DMS153 treated with DMSO at 0.1 percent for 48 hours (cell line): ENCODE results near the gene BDH1.
"Not testable (repeated sequence)": the region's sequence is repeated elsewhere in the genome, so short reads cannot be mapped to it uniquely, and the experiment has no call there.

Experiments used
- DNase-seq: peaks from one replicate; lab custom pipeline; 2025; ENCODE audit not compliant: unreplicated experiment; lab: John Stamatoyannopoulos, UW

BDH1 gene

DNA sequence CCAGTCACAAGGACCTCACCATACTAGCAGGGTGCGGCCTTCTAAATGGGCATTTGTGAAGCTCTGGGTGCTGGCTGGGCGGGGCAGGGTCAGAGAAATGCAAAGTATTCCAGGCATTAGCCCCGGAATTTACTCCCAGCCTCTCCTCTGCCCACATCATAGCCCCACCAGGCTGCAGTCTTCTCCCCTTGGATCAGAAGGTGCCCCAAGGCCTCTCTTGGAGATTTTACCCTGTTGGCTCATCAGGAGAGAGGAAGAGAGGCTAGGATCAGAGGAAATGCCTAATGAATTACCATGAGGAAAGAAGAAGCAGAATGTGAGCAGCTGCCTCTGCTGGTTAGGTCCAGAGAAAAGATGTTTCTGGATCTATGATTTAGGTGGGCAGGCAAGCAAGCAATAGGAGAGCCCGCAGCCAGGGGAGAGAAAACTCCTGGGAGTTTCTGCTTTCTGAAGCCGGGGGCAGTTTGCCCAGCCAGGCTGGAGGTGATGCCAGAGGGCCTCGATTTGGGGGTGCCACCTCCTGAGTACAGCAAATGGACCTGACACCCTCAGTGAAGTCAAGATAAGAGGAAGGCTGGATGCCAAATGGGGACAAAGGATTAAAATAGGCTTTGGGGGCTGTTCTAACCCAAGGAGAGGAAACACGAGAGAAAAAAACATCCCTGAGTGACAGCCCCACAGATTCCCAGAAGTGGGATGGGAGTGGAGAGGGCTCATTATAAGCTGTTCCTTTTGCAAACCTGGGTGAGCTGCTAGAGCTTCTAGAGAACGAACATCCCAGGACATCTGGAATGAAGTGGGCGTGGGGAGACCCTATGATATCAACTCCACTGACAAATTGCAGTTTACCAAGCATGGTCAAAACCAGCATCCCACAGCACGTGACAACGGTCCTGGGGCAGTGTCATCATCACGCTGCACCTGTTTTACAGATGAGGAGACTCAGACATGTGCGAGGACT is 65.4 kb downstream of the BDH1 start:
- DNase-seq, result no peak

DNA sequence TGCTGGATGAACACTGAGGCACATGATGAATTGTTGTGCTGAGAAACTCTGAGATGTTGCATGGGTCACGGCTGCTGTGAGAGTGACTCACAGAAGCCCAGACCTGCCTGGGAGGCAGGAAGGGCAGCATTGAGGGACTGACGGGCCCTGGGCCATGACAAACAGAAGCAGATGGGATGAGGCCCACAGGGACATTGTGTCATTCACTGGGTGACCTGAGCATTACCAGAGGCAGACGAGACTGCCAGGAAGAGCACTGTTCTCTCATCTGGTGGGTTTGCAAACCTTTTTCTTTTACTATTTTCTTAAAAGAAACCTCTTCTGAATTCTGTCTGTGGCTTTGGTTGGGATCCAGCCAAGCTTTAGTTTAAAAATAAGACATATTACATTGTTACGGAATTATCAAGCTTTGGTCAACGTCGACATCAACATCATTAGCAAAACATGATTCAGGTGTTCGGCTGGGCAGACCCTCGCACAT is 67.8 kb downstream of the BDH1 start:
- no peak for DNase-seq

DNA sequence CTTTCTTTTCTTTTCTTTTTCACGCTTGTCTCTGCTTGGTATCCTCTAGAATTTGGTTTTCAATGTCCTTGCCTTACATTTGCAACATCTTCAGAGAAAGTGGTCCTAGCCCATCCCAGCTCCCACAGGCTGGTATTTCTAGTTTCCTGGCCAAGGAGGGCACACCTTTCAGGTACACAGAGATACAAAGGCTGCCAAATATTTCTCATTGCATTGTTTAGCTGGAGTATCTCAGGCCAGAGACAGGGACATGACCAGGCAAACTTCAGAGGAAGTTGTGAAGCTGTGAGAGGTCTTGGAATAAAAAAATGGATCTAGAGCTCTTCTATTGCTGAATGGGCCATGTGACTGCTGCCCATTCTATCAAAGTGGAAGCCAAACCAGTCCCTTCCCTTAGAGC is 68.9 kb downstream of the BDH1 start:
- DNase-seq, result no peak

DNA sequence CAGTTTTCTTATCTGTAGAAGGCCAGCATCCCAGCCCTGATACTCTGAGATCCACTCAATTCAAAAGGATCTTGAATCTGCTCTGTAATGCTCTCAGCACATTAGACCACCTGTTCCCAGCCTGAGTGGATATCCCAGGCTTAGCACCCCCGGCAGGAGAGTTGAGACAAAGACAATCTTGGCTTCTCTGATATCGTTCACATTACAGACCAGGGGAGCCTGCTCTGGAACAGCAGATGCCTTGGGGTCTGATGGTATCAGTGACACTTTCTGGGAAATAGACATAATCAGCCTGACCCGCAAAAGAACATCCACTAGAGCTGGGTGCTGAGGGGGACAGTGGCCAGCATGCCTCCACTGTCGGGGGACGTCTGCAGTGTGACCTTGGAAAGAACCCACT is 70.6 kb downstream of the BDH1 start:
- no peak for DNase-seq

DNA sequence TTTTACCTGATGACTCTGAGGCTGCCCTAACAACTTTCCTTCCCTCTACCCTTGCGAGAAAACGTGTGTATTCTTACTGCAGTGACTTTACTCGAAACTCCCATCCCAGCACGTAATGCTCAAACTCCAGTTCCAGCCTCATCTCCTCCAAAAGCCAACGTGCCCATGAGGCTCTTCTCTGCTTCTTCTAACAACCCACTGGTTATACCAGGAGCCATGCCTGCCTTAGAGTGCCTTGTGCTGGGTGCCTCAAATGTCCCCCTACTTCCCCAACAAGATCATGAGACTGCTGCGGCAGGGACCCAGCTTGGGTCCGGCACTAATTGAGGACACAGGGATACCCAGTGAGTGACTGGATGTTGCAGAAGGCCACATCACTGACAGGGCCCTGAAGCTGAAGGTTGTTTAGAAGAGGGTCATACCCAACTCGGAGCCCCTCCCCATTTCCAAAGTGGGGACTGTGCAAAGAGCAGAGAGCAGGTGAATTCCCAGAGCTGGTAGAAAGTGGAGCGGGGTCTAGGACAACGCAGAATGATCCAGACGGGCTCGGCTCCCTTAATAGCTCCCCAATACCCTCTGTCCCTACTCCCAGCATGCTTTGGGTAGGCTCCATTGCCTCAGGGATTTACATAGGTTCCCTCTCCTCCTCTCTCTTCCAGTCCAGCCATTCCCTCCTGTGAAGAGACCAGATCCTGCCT is 71.4 kb downstream of the BDH1 start:
- DNase-seq, result no peak

DNA sequence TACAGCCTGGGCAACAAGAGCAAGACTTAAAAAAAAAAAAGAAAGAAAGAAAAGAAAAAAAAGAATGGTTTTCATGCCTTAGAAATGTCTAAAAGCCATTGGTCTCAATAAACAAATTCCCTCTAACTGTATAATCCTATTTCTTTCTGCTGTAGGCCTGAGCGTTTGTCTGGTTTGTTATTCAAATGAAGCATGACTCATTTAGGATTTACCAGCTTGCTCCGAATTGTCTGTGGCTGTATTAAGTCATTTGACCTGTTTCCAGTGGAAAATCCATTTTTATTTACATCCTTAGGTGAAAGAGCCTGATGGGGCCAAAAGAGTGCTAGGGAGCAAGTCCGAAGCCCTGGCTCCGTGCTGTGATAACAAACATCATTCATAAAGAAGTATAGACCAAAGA is 73.8 kb downstream of the BDH1 start:
- no peak for DNase-seq

DNA sequence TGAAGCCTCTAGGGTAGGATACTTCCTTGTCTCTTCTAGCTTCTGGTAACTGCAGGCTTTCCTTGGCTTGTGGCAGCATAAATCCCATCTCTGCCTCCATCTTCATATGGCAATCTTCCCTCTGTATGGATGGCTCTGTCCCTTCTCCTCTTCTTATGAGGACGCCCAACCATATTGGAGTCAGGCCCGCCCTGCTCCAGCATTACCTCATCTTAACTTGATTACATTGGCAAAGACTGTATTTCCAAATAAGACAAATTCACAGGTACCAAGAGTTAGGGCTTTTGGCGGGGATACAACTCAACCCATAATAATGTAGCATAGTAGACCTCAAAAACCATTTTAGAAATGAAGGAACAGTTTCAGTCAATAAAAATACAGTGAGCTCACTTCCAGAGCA is 75.4 kb downstream of the BDH1 start:
- DNase-seq, result no peak

DNA sequence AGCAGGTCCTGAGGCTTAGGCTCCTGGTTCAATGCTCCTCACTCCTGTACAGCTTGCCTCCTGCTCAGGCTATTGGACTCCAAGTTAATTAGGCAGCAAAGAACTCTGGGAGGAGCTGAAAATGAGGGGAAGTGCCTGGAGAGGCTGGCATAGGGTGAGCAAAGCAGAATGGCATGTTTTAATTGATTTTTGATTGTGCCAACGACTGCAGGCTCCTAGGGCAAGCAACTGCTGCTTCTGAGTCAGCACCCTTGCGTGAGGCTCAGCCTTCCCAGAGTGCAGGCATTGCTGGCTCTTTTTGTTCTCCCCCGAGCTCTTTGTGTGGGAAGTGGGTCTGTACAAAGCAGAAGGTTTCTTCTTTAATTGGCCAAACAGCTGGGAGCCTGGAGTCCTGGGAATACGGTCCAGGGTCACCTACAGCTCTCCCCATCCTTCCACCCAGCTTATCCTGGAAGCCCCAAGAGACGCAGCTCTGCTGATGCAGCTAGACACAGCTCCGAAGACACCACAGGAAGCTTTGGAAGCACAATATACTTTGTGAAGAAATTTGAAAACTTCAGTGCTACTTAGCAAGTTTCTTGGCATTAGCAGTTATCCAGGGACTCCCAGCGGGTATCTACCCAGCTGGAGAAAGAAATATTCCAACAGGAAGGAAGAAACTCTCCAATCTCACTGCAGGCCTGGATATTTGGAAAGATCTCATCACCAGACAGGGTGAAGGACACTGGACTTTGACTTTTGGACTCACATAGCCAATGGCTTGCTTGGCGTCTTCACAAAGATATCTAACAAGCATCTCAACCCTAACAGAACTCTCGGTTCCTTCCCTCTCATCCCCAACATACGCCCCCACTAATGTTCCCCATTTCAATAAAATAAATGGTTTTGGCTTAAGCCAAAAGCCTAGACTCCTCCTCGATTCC is 76.8 kb downstream of the BDH1 start:
- DNase-seq, result no peak

DNA sequence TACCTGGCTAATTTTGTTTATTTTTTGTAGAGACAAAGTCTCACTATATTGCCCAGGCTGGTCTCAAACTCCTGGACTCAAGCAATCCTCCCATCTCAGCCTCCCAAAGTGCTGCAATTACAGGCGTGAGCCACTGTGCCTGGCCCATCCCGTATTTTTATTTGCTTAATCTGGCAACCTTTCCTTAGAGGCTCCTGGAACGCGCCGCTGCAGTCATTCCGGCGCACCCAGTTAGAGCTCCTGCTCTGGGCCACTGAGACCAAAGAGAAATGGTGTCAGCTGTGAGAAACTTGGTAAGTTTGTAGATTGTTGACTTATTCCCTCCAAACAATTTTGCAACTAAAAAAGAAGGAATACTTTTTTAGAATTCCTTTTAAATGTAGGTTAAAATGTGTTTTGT is 78.0 kb downstream of the BDH1 start:
- not testable (repeated sequence) for DNase-seq

DNA sequence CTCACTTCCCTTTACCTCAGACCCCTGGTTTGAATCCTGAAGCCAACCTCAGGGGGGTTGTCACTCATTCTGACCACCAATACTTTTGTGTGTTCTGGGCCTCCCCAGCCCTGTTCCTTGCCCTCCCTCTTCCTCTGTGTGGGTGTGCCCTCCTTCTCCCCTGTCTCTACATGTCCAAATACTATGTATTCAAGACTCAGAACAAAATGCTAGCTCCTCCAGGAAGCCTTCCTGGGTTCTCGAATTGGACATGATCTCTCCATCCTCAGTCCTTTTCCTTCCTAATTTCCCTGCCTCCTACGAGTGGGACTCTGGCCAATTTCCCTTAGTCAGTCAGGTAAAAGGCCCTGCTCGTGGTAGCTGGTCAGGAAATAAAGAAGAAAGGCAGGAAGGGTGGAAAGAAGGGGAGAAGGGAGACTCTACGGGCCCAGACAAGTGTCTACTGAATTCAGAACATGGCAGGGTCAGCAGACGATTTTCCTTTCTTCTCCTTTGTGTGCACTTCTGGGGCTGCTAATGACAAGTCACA is 79.7 kb downstream of the BDH1 start:
- DNase-seq, result no peak

DNA sequence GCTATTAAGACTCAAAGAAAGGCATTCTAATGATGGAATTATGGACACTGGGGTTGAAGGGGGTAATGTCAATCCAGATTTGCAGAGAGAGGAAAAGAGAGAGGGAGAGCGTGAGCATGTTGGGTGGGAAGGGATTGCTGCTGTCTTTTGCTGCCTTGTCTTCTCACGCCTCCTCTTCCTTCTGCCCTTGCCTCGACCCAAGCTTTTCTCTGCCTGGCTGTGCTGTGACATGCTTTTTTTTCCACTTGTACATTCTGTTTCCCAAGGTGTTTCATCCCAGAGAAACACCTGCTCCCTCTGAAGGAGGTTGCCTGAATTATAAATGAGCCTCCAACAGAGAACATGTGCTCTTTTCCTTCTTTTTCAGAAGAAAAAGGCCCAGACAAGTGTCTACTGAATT is 80.3 kb downstream of the BDH1 start:
- DNase-seq, result no peak

DNA sequence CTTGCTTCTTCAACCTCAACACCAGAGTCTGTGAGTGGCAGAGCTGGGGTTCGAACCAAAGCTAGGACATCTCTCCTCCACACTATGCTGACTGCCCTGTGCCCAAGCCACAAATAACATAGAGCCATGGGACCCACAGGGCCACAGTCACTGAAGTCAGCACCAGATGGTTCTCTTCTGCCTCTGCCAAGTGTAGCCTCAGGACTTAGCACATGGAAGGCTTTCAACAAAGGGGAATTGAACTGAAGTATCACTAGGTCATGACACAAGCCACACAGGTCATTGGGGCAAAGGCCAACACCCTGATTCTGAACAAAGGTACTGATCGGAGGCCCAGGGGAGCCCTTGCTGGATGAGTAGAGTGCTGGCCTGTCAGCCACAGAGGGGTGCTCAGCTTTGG is 83.6 kb downstream of the BDH1 start:
- DNase-seq, result no peak

DNA sequence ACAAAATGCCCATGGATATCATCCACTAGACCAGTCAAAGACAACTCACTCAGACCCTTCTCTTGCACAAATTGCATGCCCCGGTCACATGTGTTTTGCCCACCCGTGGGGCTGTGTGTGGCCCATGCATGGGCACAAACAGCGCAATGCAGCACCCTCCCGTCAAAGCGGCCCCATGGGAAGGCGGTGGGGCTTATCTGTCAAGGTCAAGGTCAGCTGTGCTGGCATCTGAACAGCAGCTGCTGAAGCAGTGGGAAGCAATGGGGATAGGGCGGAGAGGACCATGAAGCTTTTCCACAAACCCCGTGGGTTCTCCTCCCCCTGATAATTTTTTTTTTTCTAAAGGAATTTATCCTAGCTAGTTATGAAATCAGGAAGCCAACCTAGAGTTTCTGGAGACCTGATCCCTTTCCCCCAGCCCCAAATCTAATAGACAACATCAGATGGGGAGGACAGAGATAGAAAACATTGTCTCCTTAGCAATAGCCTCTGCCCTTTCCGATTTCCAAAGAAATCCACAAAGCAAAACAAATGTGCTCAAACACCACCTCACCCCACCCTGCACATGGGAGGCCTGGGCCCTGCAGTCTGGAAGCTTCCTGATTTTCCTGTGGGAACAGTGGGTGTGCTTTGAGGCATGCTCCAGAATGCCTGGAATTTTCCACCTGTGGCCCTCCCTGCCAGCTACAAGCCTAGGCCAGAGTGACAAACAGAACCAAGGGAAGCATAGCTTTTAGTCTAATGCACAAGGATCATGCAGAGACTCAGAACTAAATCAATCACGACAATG is 84.4 kb downstream of the BDH1 start:
- DNase-seq, result no peak

DNA sequence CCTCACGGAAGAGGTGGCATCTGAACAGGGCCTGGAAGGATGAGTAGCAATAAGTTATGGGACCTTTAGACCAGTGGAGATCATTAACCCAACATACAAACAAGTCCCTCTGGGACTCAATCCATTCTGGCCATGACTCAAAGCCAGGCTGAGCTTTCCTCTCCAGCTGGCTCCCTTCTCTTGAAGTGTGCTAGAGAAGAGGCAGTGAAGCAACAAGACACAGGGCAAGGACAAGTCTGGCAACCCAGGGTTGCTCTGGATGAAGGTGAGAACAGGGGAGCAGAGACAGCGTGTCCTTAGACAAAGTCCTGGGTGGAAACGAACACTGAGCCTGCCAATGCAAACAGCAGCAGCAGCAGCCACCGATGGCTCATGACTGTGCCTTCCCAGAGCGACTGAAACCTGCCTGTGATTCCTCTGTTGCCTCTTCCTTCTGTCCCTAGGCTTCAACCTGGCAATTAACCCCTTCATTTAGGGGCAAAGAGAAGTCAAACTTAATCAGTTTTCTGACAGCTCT is 86.8 kb downstream of the BDH1 start:
- DNase-seq, result no peak

DNA sequence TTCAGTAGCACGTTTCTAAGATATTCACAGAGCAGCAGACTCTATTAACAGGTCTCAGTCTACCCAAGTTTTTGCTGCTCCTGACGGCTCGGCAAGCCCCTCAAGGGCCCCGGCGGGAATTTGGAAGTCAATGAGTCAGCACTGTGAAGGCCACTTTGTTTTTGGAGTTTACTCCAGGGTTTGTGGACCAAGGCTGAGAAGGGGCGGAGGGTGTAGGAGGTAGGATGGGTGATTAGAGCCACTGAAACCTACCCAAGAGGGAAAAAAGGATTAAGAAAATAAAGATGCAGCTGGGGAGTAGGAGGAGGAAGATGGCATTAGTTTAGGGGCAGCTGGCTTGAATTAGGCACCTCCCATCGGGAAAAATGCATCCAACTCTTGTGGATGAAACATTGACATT is 87.6 kb downstream of the BDH1 start:
- DNase-seq, result no peak

DNA sequence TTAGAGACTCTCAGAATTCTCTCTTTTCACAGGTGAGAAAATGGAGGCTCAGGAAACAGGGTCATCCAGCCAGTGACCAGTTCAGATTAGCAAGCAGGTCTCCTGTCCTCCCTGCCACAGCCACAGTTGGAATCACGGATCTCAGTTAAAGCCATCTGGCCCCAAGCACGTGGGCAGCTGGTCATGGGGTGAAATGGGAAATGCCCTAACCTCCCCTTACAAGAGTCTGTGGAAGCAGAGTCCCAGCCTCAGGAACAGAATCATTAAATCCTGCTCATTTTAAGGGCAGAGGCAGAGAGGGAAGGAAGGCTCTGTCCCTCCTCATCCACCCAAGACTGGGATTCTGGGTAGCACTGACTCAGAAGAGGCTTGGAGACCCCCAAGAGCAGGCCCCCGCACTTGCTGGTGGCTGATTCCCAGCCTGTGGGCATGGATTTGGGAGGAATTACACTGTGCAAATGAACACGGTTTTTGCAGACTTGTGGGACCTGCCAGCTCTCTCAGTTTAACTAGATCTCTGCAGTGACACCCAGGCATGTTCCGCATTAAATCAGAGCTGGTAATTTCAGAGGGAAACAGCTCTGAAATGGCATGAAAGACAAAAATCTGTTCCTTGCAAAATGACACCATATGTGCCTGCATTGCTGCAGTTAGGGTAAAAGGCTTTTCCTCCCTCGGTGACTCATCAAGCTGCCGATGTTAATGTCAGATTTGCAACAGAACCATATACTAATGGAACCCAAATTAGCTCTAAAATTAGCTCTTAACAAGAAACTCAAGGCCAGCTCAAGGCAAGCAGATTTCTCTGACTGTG is 89.0 kb downstream of the BDH1 start:
- DNase-seq, result no peak

DNA sequence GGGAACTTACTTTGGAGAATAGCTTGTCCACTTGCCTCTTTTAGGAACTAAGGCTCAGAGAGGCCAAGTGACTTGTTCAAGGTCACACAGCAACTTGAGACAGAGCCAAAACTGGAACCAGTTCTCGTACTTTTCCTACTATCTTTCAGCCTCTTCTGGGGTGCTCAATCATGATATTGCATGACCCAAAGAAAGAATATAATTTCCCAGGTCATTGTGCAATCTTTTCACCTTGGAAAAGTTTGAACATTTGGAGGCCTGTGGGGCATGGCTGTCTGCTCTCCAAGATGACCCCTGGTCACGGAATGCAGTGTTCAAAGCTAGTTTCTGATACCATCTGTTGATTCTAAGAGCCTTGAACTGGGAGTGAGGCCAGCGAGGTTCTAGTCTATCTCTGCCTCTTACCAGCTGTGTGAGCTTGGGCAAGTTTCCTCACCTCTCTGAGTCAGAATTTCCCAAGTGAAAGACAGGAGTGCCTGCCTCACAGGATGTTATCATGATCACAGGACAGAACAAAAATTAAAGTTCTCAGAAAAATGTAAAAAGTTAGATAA is 89.7 kb downstream of the BDH1 start:
- DNase-seq, result no peak

DNA sequence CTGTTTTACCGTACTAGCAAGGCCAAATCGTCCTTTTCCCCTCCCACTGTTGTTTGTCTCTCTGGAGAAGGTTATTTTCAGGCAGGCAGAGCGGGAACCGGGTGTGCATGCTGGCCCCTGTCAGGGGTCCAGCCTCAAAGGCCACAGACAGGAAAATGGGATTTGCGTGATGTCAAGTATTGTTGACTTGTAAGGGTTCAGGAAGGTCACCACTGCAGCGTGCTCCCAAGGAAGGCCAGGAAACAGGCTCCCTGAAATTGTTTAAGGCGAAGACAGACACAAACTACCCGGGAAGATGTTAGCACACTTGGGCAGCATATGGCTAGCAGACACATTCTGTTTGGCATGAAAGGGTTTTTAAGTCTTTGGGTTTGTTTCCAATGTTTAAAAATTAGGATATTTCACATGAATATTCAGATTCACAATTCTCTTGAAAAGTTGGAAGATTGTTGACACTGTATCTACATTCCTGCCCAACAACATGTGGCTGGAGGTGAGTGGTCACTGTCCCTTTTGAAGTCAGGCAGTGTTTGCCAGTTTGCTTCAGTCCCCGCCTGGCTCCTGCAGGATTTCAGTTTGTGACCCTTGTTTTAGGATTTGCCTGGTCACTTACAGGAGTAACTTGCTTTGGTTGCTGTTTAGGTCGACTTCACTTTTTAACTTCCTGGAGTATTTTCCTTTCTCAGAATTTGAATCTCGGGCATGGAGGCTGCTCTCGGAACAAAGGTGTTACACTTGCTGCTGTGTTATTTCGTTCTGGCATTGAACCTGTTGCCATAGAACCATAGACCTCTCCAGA is 90.4 kb downstream of the BDH1 start:
- no peak for DNase-seq
